ENCODE data around the gene FXYD3.

The FXYD3 gene

GRCh38 chr19:35155981-35156672 lies 40.5 kb downstream of the FXYD3 start:
- H3K27me3 ChIP-seq (ENCODE audit: insufficient read depth, low read depth) = no peaks in the 10 kb centered on the region; the same call in 1 of the 2 replicates
- peak overlapping the region; percentile 73; the same call in 1 of the 2 replicates for H3K9ac ChIP-seq
- peak overlapping the region; percentile 86 for H3K4me2 ChIP-seq
- H3K36me3 ChIP-seq (ENCODE audit: insufficient read depth) = peaks cover 4% of the 10 kb centered on the region; the same call in 1 of the 2 replicates
- peaks cover 12% of the 10 kb centered on the region for H3K4me1 ChIP-seq (ENCODE audit: low read depth, poor library complexity, severe bottlenecking)
- TF ChIP-seq, protein P1, sequence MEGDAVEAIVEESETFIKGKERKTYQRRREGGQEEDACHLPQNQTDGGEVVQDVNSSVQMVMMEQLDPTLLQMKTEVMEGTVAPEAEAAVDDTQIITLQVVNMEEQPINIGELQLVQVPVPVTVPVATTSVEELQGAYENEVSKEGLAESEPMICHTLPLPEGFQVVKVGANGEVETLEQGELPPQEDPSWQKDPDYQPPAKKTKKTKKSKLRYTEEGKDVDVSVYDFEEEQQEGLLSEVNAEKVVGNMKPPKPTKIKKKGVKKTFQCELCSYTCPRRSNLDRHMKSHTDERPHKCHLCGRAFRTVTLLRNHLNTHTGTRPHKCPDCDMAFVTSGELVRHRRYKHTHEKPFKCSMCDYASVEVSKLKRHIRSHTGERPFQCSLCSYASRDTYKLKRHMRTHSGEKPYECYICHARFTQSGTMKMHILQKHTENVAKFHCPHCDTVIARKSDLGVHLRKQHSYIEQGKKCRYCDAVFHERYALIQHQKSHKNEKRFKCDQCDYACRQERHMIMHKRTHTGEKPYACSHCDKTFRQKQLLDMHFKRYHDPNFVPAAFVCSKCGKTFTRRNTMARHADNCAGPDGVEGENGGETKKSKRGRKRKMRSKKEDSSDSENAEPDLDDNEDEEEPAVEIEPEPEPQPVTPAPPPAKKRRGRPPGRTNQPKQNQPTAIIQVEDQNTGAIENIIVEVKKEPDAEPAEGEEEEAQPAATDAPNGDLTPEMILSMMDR (conservative IDR thresholded peaks at IDR 0.05; ENCODE audit: low read depth, low read length) = no peak
- H3K79me2 ChIP-seq (ENCODE audit: insufficient read depth, low read depth) = peaks cover 21% of the 10 kb centered on the region
- no peaks in the 10 kb centered on the region for H4K20me1 ChIP-seq (ENCODE audit: insufficient read depth)
- no peak overlapping the region for H2AFZ ChIP-seq (ENCODE audit: low read depth)
- H3K4me3 ChIP-seq (IDR thresholded peaks at IDR 0.05; ENCODE audit: insufficient read depth, low read depth, low read length) = no peak overlapping the region
- H3K27ac ChIP-seq = no peak overlapping the region

GRCh38 chr19:35156673-35157014 lies 41.0 kb downstream of the FXYD3 start:
- Histone ChIP-seq H4K20me1 (ENCODE audit: insufficient read depth) (no peaks in the 10 kb centered on the region), H3K79me2 (ENCODE audit: insufficient read depth, low read depth) (peaks cover 21% of the 10 kb centered on the region), H3K27me3 (ENCODE audit: insufficient read depth, low read depth) (no peaks in the 10 kb centered on the region; the same call in 1 of the 2 replicates), H3K4me1 (ENCODE audit: low read depth, poor library complexity, severe bottlenecking) (peaks cover 12% of the 10 kb centered on the region), H2AFZ (ENCODE audit: low read depth) (no peak overlapping the region), H3K27ac (no peak overlapping the region), H3K36me3 (ENCODE audit: insufficient read depth) (peaks cover 4% of the 10 kb centered on the region; the same call in 1 of the 2 replicates), H3K4me2 (no peak overlapping the region), H3K9ac (no peak overlapping the region), H3K4me3 (IDR thresholded peaks at IDR 0.05; ENCODE audit: insufficient read depth, low read depth, low read length) (no peak overlapping the region)
- TF ChIP-seq, protein P1 (conservative IDR thresholded peaks at IDR 0.05; ENCODE audit: low read depth, low read length) = no peak

DNA sequence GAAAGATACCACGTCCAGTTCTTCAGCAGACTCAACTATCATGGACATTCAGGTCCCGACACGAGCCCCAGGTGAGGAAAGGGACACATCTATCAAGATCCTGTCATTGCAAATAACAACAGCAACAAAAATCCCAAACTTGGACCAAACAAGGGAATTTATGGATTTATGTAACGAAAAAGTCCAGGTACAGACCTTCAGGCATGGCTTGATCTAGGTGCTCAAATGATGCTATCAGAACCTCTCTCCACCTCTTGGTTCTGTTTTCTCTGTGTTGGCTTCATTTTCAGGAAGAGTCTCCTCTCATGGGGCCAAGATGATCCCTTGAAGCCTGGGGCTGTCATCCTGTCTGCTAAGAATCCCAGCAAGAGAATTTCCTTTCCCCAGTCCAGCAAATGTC lies 41.8 kb downstream of the FXYD3 start:
- peaks cover 21% of the 10 kb centered on the region for H3K79me2 ChIP-seq (ENCODE audit: insufficient read depth, low read depth)
- H3K27me3 ChIP-seq (ENCODE audit: insufficient read depth, low read depth) = no peaks in the 10 kb centered on the region
- TF ChIP-seq, protein P1 (conservative IDR thresholded peaks at IDR 0.05; ENCODE audit: low read depth, low read length) = no peak

GRCh38 chr19:35159606-35160005 lies 44.0 kb downstream of the FXYD3 start:
- Histone ChIP-seq H3K4me1 (ENCODE audit: low read depth, poor library complexity, severe bottlenecking) (peaks cover 7% of the 10 kb centered on the region), H3K79me2 (ENCODE audit: insufficient read depth, low read depth) (peaks cover 21% of the 10 kb centered on the region), H4K20me1 (ENCODE audit: insufficient read depth) (no peaks in the 10 kb centered on the region), H3K9ac (no peak overlapping the region), H3K27me3 (ENCODE audit: insufficient read depth, low read depth) (no peaks in the 10 kb centered on the region), H2AFZ (ENCODE audit: low read depth) (no peak overlapping the region), H3K27ac (no peak overlapping the region), H3K4me2 (no peak overlapping the region), H3K4me3 (IDR thresholded peaks at IDR 0.05; ENCODE audit: insufficient read depth, low read depth, low read length) (no peak overlapping the region), H3K36me3 (ENCODE audit: insufficient read depth) (peaks cover 4% of the 10 kb centered on the region; the same call in 1 of the 2 replicates)
- TF ChIP-seq, protein P1 (conservative IDR thresholded peaks at IDR 0.05; ENCODE audit: low read depth, low read length) = no peak

More for the DNA sequence above, 41.8 kb downstream of the FXYD3 start:
- Histone ChIP-seq H2AFZ (ENCODE audit: low read depth) (no peak overlapping the region), H3K4me1 (ENCODE audit: low read depth, poor library complexity, severe bottlenecking) (peaks cover 12% of the 10 kb centered on the region), H3K36me3 (ENCODE audit: insufficient read depth) (peaks cover 4% of the 10 kb centered on the region; the same call in 1 of the 2 replicates), H3K4me3 (IDR thresholded peaks at IDR 0.05; ENCODE audit: insufficient read depth, low read depth, low read length) (no peak overlapping the region), H3K4me2 (no peak overlapping the region), H3K9ac (no peak overlapping the region), H4K20me1 (ENCODE audit: insufficient read depth) (no peaks in the 10 kb centered on the region), H3K27ac (no peak overlapping the region)
